Activated naive CD4-positive, alpha-beta T cell (primary cell): ENCODE results near the gene THAP8.

Experiments used
- DNase-seq, 4 experiments: peaks; one replicate each; lab custom pipeline; 2025; lab: John Stamatoyannopoulos, UW

The THAP8 gene

GRCh38 chr19:35995048-35995993 is 58.8 kb downstream of the THAP8 start, which contains the start of gene SDHAF1:
Gene SDHAF1 (plus strand): TSS chr19:35995188. CDS start chr19:35995275, 87 bp downstream.
- peak; percentile 67 to 87 (median 80) for DNase-seq

- no peak for DNase-seq
These were observed 60.0 kb downstream of the THAP8 start for GRCh38 chr19:35993923-35994598.

- no peak for DNase-seq
These were observed 60.9 kb downstream of the THAP8 start for GRCh38 chr19:35992907-35993765.

GRCh38 chr19:35991731-35992450 is 62.2 kb downstream of the THAP8 start:
- no peak for DNase-seq

- no peak for DNase-seq
These were observed 63.0 kb downstream of the THAP8 start for GRCh38 chr19:35990771-35991730.

- no peak for DNase-seq
These were observed 63.9 kb downstream of the THAP8 start for GRCh38 chr19:35990156-35990555.

GRCh38 chr19:35988824-35989223 is 65.3 kb downstream of the THAP8 start:
- DNase-seq: no peak

GRCh38 chr19:35987571-35987896 is 66.6 kb downstream of the THAP8 start:
- no peak for DNase-seq

- DNase-seq: peak in 1 of 4 experiments; percentile 13
These were observed 67.2 kb downstream of the THAP8 start for GRCh38 chr19:35986664-35987570.

GRCh38 chr19:35986111-35986510 is 68.0 kb downstream of the THAP8 start:
- DNase-seq: no peak
